HEK293 (cell line): ENCODE measurements around the gene NFKBIB.

ENCODE experiments used
- CTCF ChIA-PET: fragments of 350-600 bp; formaldehyde crosslinking; extraction: SDS; loops from one replicate; lab custom pipeline; 2021; ENCODE audit warnings: antibody characterized with exemption; lab: Yijun Ruan, JAX
- POLR2A ChIA-PET: fragments of 300-600 bp; formaldehyde crosslinking; extraction: SDS; loops from one replicate; lab custom pipeline; 2020; ENCODE audit warnings: antibody characterized with exemption, inconsistent platforms; lab: Yijun Ruan, JAX
- H3K27ac ChIP-seq: fragments of 200-500 bp; sonication (Bioruptor generic); 2 replicates; pipeline ENCODE4 v1.5.1; 2014; ENCODE audit warnings: low read depth, low read length, control low read depth, inconsistent platforms; ENCODE audit errors: extremely low read depth
- H3K36me3 ChIP-seq, 2 experiments: fragments of 200-500 bp in 1 of 2; sonication (Bioruptor generic) in 1 of 2; 1 replicate in 1 of 2; 2 replicates in 1 of 2; pipeline ENCODE4 v1.5.1; 2014 to 2017; ENCODE audit warnings: inconsistent platforms in 2 of 2, low read length in 2 of 2; ENCODE audit not compliant: control insufficient read depth in 2 of 2, insufficient read depth in 1 of 2
- H3K4me1 ChIP-seq: fragments of 200-500 bp; sonication (Bioruptor generic); 2 replicates; pipeline ENCODE4 v1.5.1; 2014; ENCODE audit warnings: mild to moderate bottlenecking, low read length, inconsistent platforms; ENCODE audit not compliant: control insufficient read depth, insufficient read depth
- H3K4me3 ChIP-seq: 2 replicates; pipeline ENCODE4 v1.5.1; 2011; ENCODE audit warnings: low read depth, mild to moderate bottlenecking, control low read depth, low read length, moderate library complexity
- H3K9me3 ChIP-seq: fragments of 200-500 bp; sonication (Bioruptor generic); 2 replicates; pipeline ENCODE4 v1.5.1; 2014; ENCODE audit warnings: low read depth, low read length, inconsistent platforms; ENCODE audit not compliant: control insufficient read depth, insufficient read depth
- GLIS2 ChIP-seq: fragments of 450-650 bp; formaldehyde crosslinking; IDR thresholded peaks from 2 replicates; pipeline ENCODE4 v1.5.1; 2016; ENCODE audit warnings: missing biosample characterization, missing genetic modification characterization
- HOXA7 ChIP-seq: sonication (generic); formaldehyde crosslinking; IDR thresholded peaks from 2 replicates; pipeline ENCODE4 v1.8.1; 2022; ENCODE audit warnings: missing genetic modification reagents, borderline replicate concordance
- HOXD13 ChIP-seq: sonication (generic); formaldehyde crosslinking; IDR thresholded peaks from 2 replicates; pipeline ENCODE4 v1.8.0; 2022; ENCODE audit warnings: missing genetic modification reagents, borderline replicate concordance
- KLF8 ChIP-seq: fragments of 450-650 bp; formaldehyde crosslinking; IDR thresholded peaks from 2 replicates; pipeline ENCODE4 v1.5.1; 2016; ENCODE audit warnings: missing biosample characterization, missing genetic modification characterization
- OSR2 ChIP-seq: fragments of 450-650 bp; formaldehyde crosslinking; IDR thresholded peaks from 2 replicates; pipeline ENCODE4 v1.5.1; 2016; ENCODE audit warnings: missing biosample characterization, missing genetic modification characterization
- REPIN1 ChIP-seq: fragments of 450-650 bp; formaldehyde crosslinking; IDR thresholded peaks from 2 replicates; pipeline ENCODE4 v1.5.1; 2017; ENCODE audit warnings: missing biosample characterization, missing genetic modification characterization, low read depth
- SP2 ChIP-seq: fragments of 450-650 bp; formaldehyde crosslinking; IDR thresholded peaks from 2 replicates; pipeline ENCODE4 v1.5.1; 2016; ENCODE audit warnings: missing biosample characterization, missing genetic modification characterization
- TCF7L2 ChIP-seq: IDR thresholded peaks from 2 replicates; pipeline ENCODE4 v1.6.1; 2011; ENCODE audit warnings: low read depth, mild to moderate bottlenecking, inconsistent platforms, low read length, moderate library complexity, borderline replicate concordance
- YY1 ChIP-seq: fragments of 450-650 bp; formaldehyde crosslinking; IDR thresholded peaks from 2 replicates; pipeline ENCODE4 v1.5.1; 2018; ENCODE audit warnings: missing biosample characterization, missing genetic modification characterization
- ZBTB11 ChIP-seq: fragments of 450-650 bp; formaldehyde crosslinking; conservative IDR thresholded peaks from 2 replicates; pipeline ENCODE4 v1.5.1; 2016; ENCODE audit warnings: low read depth, missing biosample characterization, missing genetic modification characterization
- ZBTB17 ChIP-seq: fragments of 450-650 bp; formaldehyde crosslinking; IDR thresholded peaks from 2 replicates; pipeline ENCODE4 v1.5.1; 2016; ENCODE audit warnings: missing biosample characterization, missing genetic modification characterization
- ZBTB20 ChIP-seq: fragments of 450-650 bp; formaldehyde crosslinking; IDR thresholded peaks from 2 replicates; pipeline ENCODE4 v1.5.1; 2016; ENCODE audit warnings: missing biosample characterization, missing genetic modification characterization
- ZFHX2 ChIP-seq: fragments of 450-650 bp; formaldehyde crosslinking; conservative IDR thresholded peaks from 2 replicates; pipeline ENCODE4 v1.5.1; 2016; ENCODE audit warnings: missing biosample characterization, missing genetic modification characterization
- ZNF112 ChIP-seq: fragments of 450-650 bp; formaldehyde crosslinking; IDR thresholded peaks from 2 replicates; pipeline ENCODE4 v1.5.0; 2017; ENCODE audit warnings: missing biosample characterization, missing genetic modification characterization
- ZNF140 ChIP-seq: fragments of 450-650 bp; formaldehyde crosslinking; IDR thresholded peaks from 2 replicates; pipeline ENCODE4 v1.5.1; 2016; ENCODE audit warnings: missing biosample characterization, missing genetic modification characterization
- ZNF148 ChIP-seq: fragments of 450-650 bp; formaldehyde crosslinking; IDR thresholded peaks from 2 replicates; pipeline ENCODE4 v1.5.0; 2017; ENCODE audit warnings: missing biosample characterization, missing genetic modification characterization, borderline replicate concordance
- ZNF16 ChIP-seq: fragments of 450-650 bp; formaldehyde crosslinking; IDR thresholded peaks from 2 replicates; pipeline ENCODE4 v1.5.1; 2016; ENCODE audit warnings: low read depth, missing biosample characterization, missing genetic modification characterization
- ZNF214 ChIP-seq: fragments of 450-650 bp; formaldehyde crosslinking; IDR thresholded peaks from 2 replicates; pipeline ENCODE4 v1.5.1; 2017; ENCODE audit warnings: missing biosample characterization, mild to moderate bottlenecking, missing genetic modification characterization, borderline replicate concordance
- ZNF221 ChIP-seq: fragments of 450-650 bp; formaldehyde crosslinking; IDR thresholded peaks from 2 replicates; pipeline ENCODE4 v1.5.1; 2017; ENCODE audit warnings: missing biosample characterization, missing genetic modification characterization, borderline replicate concordance
- ZNF335 ChIP-seq: fragments of 450-650 bp; formaldehyde crosslinking; conservative IDR thresholded peaks from 2 replicates; pipeline ENCODE4 v1.5.1; 2016; ENCODE audit warnings: missing biosample characterization, missing genetic modification characterization
- ZNF366 ChIP-seq: fragments of 450-650 bp; formaldehyde crosslinking; conservative IDR thresholded peaks from 2 replicates; pipeline ENCODE4 v1.5.1; 2016; ENCODE audit warnings: missing biosample characterization, missing genetic modification characterization
- ZNF501 ChIP-seq: fragments of 450-650 bp; formaldehyde crosslinking; IDR thresholded peaks from 2 replicates; pipeline ENCODE4 v1.5.1; 2016; ENCODE audit warnings: missing biosample characterization, missing genetic modification characterization
- ZNF600 ChIP-seq: fragments of 450-650 bp; formaldehyde crosslinking; IDR thresholded peaks from 2 replicates; pipeline ENCODE4 v1.5.1; 2016; ENCODE audit warnings: missing biosample characterization, missing genetic modification characterization
- ZNF624 ChIP-seq: fragments of 450-650 bp; formaldehyde crosslinking; IDR thresholded peaks from 2 replicates; pipeline ENCODE4 v1.5.1; 2017; ENCODE audit warnings: missing biosample characterization, missing genetic modification characterization
- ZNF747 ChIP-seq: fragments of 450-650 bp; formaldehyde crosslinking; IDR thresholded peaks from 2 replicates; pipeline ENCODE4 v1.5.1; 2016; ENCODE audit warnings: missing biosample characterization, missing genetic modification characterization
- ZSCAN4 ChIP-seq: fragments of 450-650 bp; formaldehyde crosslinking; IDR thresholded peaks from 2 replicates; pipeline ENCODE4 v1.5.1; 2017; ENCODE audit warnings: missing biosample characterization, missing genetic modification characterization

NFKBIB gene

GRCh38 chr19:38929929-38930775 lies 30.4 kb downstream of the NFKBIB start, which contains the start of gene SARS2 (continued):
- 0 out of 2 replicates have a peak, but pooled peaks have one; percentile 58 for TF ChIP-seq ZSCAN4 (tag by site-specific recombination)
- TF ChIP-seq ZNF16 (tag by site-specific recombination), result 0 out of 2 replicates have a peak, but pooled peaks have one; percentile 48
- TF ChIP-seq ZNF140 (tag by site-specific recombination), result no peak
- TF ChIP-seq HOXD13, result no peak
- TF ChIP-seq ZNF112, result no peak
- TF ChIP-seq REPIN1 (tag by site-specific recombination), result peak; percentile 82
- peak; percentile 39; the same call in 1 of the 2 replicates for TF ChIP-seq ZNF366 (tag by site-specific recombination)
- TF ChIP-seq ZNF221 (tag by site-specific recombination), result 0 out of 2 replicates have a peak, but pooled peaks have one; percentile 74
- TF ChIP-seq, all 188 proteins: peak for 78

- H3K27ac ChIP-seq, result peak within 1 kb of the TSS; percentile 81
- H3K4me1 ChIP-seq, result peaks cover 10% of the 10 kb centered on the region; the same call in 1 of the 2 replicates
- ChIA-PET CTCF (interaction anchor here (0.5 to 5.3 kb wide), 94 partner anchors 9 to 1710 kb away, joined by 3 to 63 read pairs (median 4); partner anchors contain the start of genes ACTN4, CAPN12, CCER2 and ECH1), POLR2A (interaction anchor here (0.6 to 2.5 kb wide), 36 partner anchors 10 to 1025 kb away, joined by 3 to 34 read pairs (median 5); partner anchors contain the start of genes ACTN4, CCER2, ECH1 and EIF3K)
- H3K4me3 ChIP-seq, result peak within 1 kb of the TSS; percentile 70
- H3K36me3 ChIP-seq, result peaks cover 32 to 58% of the 10 kb centered on the region in 2 experiments
- H3K9me3 ChIP-seq, result no peaks in the 10 kb centered on the region
- TF ChIP-seq TCF7L2 (no peak), SP2 (tag by site-specific recombination) (peak; percentile 100), OSR2 (tag by site-specific recombination) (no peak), ZBTB11 (peak; percentile 49), ZBTB17 (tag by site-specific recombination) (peak; percentile 60), KLF8 (tag by site-specific recombination) (peak; percentile 42; the same call in 1 of the 2 replicates), ZFHX2 (tag by site-specific recombination) (peak; percentile 34; the same call in 1 of the 2 replicates), GLIS2 (tag by site-specific recombination) (0 out of 2 replicates have a peak, but pooled peaks have one; percentile 46), ZNF624 (tag by site-specific recombination) (no peak), ZBTB20 (peak; percentile 55; the same call in 1 of the 2 replicates), ZNF148 (tag by site-specific recombination) (no peak), YY1 (tag by site-specific recombination) (peak; percentile 34; the same call in 1 of the 2 replicates), ZNF214 (tag by site-specific recombination) (no peak), ZNF335 (tag by site-specific recombination) (peak; percentile 92), ZNF600 (tag by site-specific recombination) (peak; percentile 48; the same call in 1 of the 2 replicates), HOXA7 (0 out of 2 replicates have a peak, but pooled peaks have one; percentile 59), ZNF747 (tag by site-specific recombination) (no peak), ZNF501 (tag by site-specific recombination) (peak; percentile 71)
Observed at GRCh38 chr19:38930776-38931520, 31.2 kb downstream of the NFKBIB start, which contains the start of gene MRPS12. Gene MRPS12, plus strand, starts transcription at chr19:38930944. Its CDS starts 351 bp downstream, at chr19:38931295.
